ENCODE data around the gene GALNT16.
"Not testable (repeated sequence)": the region's sequence is repeated elsewhere in the genome, so short reads cannot be mapped to it uniquely, and the experiment has no call there.

The GALNT16 gene

DNA sequence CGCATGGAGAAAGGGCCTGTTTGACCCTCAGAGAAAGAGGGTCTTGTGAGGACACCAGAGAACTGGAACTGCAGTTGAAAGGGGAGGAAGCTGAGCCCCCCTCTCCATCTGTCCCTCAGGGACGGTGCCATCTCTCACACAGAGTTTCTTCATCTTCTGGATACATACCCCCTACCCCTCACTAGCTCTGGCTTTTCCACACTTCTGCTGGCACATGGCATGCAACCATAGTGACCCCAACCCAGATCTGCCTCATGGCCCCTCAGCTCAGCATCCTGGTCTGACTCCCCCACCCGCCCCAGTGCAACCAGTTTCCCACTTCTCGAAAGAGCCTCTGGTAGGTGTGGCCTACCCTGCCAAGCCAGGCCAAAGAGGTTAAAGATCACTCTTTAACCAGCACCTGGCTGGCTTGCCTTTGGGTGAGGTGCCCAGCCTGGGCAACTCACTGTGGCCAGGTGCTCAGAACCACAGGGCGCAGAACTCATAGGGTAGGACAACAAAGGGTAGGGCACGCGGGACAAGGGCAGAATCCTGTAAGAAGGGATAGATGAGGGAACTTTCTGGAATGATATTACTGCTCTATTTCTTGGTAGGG, 25.8 kb downstream of the GALNT16 start:
- DNase-seq (ENCODE audit: low spot score): no peak

- peak; percentile 22 for DNase-seq (ENCODE audit: low spot score)
Measured at GRCh38 chr14:69287098-69288010, 27.4 kb downstream of the GALNT16 start.

DNA sequence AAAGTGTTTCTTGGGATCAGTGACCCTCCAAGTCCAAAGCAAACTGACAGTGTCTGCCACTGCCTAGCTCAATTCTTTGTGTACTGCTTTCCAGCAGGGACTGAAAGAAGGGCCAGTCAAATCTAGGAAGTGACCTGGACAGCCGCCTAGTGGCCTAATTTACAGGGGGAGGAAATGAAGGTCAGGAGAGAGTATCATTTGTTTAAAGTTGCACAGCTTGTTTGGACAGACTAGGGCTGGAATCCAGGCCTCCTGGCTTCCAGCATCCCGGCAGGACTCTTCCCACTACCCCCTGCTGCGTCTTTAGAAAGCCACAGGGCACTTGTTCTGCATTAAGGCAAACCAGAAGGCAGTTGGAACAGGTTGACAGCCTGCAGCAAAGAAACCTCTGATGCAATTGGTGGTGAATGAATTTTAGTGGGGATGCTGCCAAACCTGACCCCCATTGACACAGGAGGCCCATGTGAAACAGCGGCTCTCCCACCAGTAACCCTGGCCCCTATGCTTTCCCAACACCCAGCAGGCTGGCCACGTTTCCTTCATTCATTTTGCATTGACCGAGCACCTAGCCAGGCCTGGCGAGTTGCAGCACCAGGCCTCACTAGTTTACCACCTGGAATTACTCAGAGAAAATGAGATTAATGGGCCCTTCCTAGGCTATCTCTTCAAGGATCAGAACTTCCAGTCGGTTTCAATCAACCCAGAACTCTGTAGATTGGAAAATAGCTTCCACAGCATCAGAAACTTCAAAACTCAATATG, 28.2 kb downstream of the GALNT16 start:
- DNase-seq (ENCODE audit: low spot score): peak; percentile 36

DNA sequence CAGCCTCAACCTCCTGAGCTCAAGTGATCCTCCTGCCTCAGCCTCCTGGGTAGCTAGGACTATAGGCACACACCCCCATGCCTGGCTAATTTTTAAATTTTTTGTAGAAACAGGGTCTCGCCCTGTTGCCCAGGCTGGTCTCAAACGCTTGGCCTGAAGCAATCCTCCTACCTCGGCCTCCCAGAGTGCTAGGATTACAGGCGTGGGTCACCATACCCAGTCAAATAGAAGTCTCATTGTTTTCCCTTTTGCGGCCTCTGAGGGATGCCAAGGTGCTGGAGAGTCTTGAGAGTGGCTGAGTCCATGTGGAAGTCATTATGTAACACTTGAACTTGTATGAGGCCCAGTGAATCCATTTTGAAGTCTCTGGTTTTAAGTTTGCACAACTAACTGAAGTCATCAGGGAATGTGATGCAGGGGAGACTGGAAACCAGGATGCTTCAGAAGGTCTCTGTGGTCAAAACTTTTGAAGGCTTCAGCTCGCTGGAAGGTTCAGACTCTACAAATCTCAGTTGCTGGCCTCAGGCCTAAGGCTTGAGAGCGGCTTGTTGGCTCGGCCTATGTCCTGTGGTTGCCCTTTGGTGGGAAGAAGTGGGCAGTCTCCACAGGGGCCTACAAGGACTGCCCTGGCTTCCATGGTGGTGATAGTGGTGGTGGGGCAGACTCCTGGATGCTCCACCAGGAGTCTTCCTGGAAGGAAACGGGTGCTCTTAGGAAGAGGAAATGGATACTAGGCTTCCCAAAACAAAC, 29.2 kb downstream of the GALNT16 start:
- DNase-seq (ENCODE audit: low spot score): no peak

DNA sequence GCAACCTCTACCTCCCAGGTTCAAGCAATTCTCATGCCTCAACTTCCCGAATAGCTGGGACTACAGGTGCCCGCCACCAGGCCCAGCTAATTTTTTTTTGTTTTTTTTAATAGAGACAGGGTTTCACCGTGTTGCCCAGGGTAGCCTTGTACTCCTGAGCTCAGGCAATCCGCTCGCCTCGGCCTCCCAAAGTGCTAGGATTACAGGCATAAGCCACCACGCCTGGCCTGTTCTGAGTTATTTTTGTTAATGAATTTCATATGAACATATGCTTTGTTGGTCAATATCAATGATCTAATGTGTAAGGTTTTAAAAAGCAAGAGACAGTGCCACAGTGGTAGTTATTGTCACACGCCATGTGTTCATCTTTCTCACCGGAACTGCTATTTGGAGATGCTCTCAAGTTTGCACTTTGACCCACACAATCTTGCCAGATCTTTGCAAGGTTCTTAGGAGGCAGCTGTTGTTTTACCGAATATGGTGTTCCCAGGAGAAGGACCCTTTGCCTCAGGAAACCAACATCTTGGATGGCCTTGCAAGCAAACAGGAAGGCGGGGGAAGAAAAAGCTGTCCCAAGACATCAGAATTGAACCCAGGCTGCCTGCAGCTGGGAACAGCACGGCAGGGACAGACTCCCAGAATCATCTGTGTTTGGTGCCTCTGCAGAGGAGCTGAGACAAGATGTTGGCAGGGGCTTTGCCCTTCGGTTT, 30.0 kb downstream of the GALNT16 start:
- no peak for DNase-seq (ENCODE audit: low spot score)

- DNase-seq (ENCODE audit: low spot score): not testable (repeated sequence)
Measured at GRCh38 chr14:69290881-69291280, 30.9 kb downstream of the GALNT16 start.

DNA sequence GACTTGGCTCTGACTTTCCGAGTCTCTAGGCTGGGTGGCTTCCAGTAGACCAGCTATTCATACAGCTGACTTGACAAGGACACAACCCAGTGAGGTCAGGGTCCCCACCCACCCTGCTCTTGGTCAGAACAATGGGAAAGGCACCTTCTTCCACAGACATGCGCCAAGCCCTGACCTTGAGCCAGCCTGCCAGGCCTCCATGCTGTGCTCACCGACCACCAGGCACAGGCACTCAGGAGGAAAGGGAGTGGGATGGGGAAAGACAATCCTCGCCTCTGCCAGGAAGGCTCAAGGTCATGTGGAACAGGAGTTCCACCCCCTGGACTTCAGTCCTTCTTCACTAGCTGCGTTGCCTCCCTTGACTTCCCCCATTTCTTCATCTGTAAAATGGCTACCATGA, 31.4 kb downstream of the GALNT16 start:
- DNase-seq (ENCODE audit: low spot score): no peak

- DNase-seq (ENCODE audit: low spot score): no peak
Measured at GRCh38 chr14:69291891-69292561, 32.1 kb downstream of the GALNT16 start.

- DNase-seq (ENCODE audit: low spot score): peak; percentile 45
Measured at GRCh38 chr14:69298131-69299071, 38.4 kb downstream of the GALNT16 start.

GRCh38 chr14:69299286-69300035, 39.5 kb downstream of the GALNT16 start:
- DNase-seq (ENCODE audit: low spot score): no peak

DNA sequence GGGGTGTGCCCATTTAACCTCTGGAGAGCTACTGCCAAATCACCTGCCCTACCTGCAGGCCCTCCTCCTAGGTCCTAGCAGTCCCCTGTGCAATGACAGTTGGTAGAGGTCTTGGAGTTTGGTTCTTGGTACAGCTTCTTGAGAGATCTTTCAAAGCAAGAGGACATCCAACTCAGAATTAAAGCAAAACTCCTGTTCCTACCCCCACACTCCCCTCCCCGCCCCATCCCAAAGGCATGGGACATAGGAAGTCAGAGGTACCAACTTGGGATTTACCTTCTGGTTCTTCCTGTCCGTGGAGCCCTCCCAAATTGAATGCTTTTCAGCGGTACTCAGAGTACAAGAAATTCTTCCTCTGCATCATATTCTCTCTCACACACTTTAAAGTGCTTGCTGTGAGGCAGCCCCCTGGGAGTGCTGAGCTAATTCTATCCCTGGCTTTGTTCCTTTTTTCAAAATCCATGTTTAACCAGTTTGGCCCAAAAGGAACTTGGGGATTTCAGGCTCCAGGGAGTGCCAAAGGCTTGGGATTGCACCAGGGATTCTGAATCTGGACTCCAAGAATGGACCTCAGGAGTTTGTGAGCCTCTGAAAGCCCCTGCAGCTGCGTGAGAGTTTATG, 40.8 kb downstream of the GALNT16 start:
- DNase-seq (ENCODE audit: low spot score): no peak

GRCh38 chr14:69303086-69303485, 43.1 kb downstream of the GALNT16 start:
- DNase-seq (ENCODE audit: low spot score): no peak

- peak; percentile 83 for DNase-seq (ENCODE audit: low spot score)
Measured at GRCh38 chr14:69312608-69313007, 52.6 kb downstream of the GALNT16 start.

- no peak for DNase-seq (ENCODE audit: low spot score)
Measured at GRCh38 chr14:69313176-69313575, 53.2 kb downstream of the GALNT16 start.

DNA sequence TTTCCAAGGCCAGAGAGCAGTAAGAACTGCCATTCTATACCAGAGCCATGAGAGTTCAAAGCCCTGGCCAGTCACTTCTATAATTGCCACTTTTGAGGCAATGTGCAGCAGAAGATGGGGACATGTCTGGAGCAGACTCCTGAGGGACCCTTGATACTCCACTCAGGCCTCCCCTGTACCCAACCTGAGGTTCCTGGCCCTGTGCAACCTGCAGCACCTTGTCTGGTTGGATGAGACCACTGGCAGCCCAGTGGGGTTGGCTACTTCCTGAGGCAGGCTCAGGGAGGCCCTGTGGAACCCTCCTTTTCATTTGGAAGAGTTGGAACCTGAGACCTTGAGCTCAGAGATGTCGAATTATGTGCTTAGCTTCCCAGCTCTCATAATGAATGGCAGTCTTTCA, 54.4 kb downstream of the GALNT16 start:
- no peak for DNase-seq (ENCODE audit: low spot score)

GRCh38 chr14:69315301-69315700, 55.3 kb downstream of the GALNT16 start:
- DNase-seq (ENCODE audit: low spot score): peak; percentile 39

GRCh38 chr14:69316449-69317101, 56.6 kb downstream of the GALNT16 start:
- no peak for DNase-seq (ENCODE audit: low spot score)
